Adrenal gland (tissue), 5 donors: ENCODE measurements around the gene CRACR2A.

Experiments
- POLR2A ChIP-seq, 2 donors: fragments of 450-650 bp; IDR thresholded peaks; one replicate each; pipeline ENCODE4 v1.6.1; 2017; ENCODE audit warnings: antibody characterized with exemption in 2 of 2, mild to moderate bottlenecking in 2 of 2, moderate library complexity in 1 of 2
- TF ChIP-seq, protein P1 (sequence below), 6 experiments: fragments of 450-650 bp in 4 of 6; fragments of 200-600 bp in 2 of 6; sonication (generic) in 1 of 6; IDR thresholded peaks; 1 replicate in 5 of 6; 2 replicates in 1 of 6; pipeline versions ENCODE4 v1.5.1 to v1.8.0; 2016 to 2021; ENCODE audit warnings: antibody characterized with exemption in 6 of 6, mild to moderate bottlenecking in 2 of 6, moderate library complexity in 1 of 6
- donor health status: DM: no; HTN: no; CAD: no.

DNA sequence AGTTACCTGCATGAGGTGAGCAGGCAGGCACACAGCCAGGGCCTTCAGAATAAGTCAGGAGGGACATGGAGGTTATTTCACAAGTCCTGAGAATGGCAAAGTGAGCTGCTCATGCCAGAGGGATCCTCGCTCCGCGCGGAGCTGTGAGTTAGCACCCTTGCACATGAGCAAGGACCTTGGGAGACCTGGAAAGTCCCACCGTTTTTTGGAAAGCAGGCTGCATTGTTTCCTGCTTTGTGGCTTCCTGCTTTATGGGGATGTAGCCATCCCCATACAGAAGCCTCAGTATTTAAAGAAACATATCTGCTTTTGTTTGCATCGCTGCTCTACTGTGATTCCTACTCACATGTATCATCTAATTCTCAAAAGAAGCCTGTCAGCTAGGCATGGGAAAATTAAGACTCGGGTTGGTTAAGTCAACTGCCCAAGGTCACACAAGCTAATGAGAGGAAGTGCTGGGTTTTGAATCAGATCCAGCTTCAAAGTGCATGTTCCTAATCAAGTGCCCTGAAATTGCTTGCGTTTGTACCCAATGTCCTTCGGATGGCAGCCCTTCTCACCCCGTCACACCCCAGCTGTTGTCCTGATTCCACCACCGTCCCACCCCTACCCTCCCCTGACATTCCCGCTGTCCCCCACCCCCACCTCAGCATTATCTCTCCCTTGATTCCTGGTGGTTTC, 106.2 kb downstream of the CRACR2A start:
- TF ChIP-seq, protein P1, sequence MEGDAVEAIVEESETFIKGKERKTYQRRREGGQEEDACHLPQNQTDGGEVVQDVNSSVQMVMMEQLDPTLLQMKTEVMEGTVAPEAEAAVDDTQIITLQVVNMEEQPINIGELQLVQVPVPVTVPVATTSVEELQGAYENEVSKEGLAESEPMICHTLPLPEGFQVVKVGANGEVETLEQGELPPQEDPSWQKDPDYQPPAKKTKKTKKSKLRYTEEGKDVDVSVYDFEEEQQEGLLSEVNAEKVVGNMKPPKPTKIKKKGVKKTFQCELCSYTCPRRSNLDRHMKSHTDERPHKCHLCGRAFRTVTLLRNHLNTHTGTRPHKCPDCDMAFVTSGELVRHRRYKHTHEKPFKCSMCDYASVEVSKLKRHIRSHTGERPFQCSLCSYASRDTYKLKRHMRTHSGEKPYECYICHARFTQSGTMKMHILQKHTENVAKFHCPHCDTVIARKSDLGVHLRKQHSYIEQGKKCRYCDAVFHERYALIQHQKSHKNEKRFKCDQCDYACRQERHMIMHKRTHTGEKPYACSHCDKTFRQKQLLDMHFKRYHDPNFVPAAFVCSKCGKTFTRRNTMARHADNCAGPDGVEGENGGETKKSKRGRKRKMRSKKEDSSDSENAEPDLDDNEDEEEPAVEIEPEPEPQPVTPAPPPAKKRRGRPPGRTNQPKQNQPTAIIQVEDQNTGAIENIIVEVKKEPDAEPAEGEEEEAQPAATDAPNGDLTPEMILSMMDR (IDR thresholded peaks at IDR 0.05), result no peak
- no peak for TF ChIP-seq POLR2A (IDR thresholded peaks at IDR 0.05)
